Heart right ventricle (tissue), 16 donors: ENCODE results near the gene ENO3. TPM values are rescaled to one million over a fixed set of nuclear protein-coding genes. Genes with fewer than 3 reads are reported as not detected.

Source experiments
- ATAC-seq, 8 donors: fragments of 200-7000 bp; cut with Tn5 transposase; one replicate each; pipeline ENCODE4 v1.9.1; 2020; ENCODE audit warnings: mild to moderate bottlenecking in 8 of 8, moderate library complexity in 8 of 8, moderate number of reproducible peaks in 1 of 8
- DNase-seq, 2 donors: peaks; one replicate each; pipeline ENCODE4 v3.0.0-alpha.2; 2020
- H3K27ac ChIP-seq, 10 donors: fragments of 200-600 bp; sonication (generic) in 2 of 10; one replicate each; pipeline versions ENCODE4 v1.5.0 to v1.8.0; 2020 to 2022; ENCODE audit warnings: mild to moderate bottlenecking in 3 of 10
- H3K27me3 ChIP-seq, 7 donors: fragments of 200-600 bp; one replicate each; pipeline ENCODE4 v1.8.0; 2021 to 2022; ENCODE audit warnings: mild to moderate bottlenecking in 2 of 7
- H3K36me3 ChIP-seq, 9 donors: fragments of 200-600 bp; sonication (generic) in 1 of 9; one replicate each; pipeline versions ENCODE4 v1.5.0 to v1.8.0; 2020 to 2022; ENCODE audit warnings: mild to moderate bottlenecking in 2 of 9
- H3K4me1 ChIP-seq, 9 donors: fragments of 200-600 bp; sonication (generic) in 1 of 9; one replicate each; pipeline versions ENCODE4 v1.5.0 to v1.8.0; 2020 to 2022; ENCODE audit warnings: mild to moderate bottlenecking in 4 of 9
- H3K4me3 ChIP-seq, 10 donors: fragments of 200-600 bp; sonication (generic) in 2 of 10; one replicate each; pipeline versions ENCODE4 v1.5.0 to v1.8.0; 2020 to 2022; ENCODE audit warnings: mild to moderate bottlenecking in 7 of 10, moderate library complexity in 2 of 10
- H3K9me3 ChIP-seq, 11 donors: fragments of 200-600 bp in 10 of 11; sonication (generic) in 2 of 11; one replicate each; pipeline versions ENCODE4 v1.5.0 to v1.8.0; 2013 to 2022; ENCODE audit warnings: mild to moderate bottlenecking in 2 of 11, control low read depth in 1 of 11, moderate library complexity in 1 of 11
- WGBS, 2 donors: extraction: QIAGEN DNeasy Blood & Tissue Kit; methylation state at CpG; one replicate each; pipeline ENCODE4 v1.1.7; 2013; ENCODE audit warnings: inconsistent platforms in 1 of 2; 5-methylcytosine and 5-hydroxymethylcytosine counted together
- intact Hi-C, 10 donors: fragments of 100-400 bp; cut with DNase I; formaldehyde crosslinking; loops; one replicate each; pipeline versions ENCODE4 v1.11.1 to v1.14.2; 2022
- polyA plus RNA-seq, 2 donors: library from polyadenylated mRNA; stranded (reverse); fragments of 200-250 nt; gene quantifications; one replicate each; pipeline ENCODE4 v1.2.3, GENCODE V29; 2013
- total RNA-seq, 10 donors: library from RNA; stranded (reverse); fragmentation: NEBNext Ultra II Directional in 3 of 10; extraction: Animal tissue kit (Norgen Biotek cat#: 25700) in 3 of 10; gene quantifications; one replicate each; pipeline versions ENCODE4 v1.2.1 to v1.2.4, GENCODE V29; 2021 to 2023
- TF ChIP-seq, protein P1 (sequence below), 9 donors: fragments of 200-600 bp; sonication (generic) in 2 of 9; IDR thresholded peaks; one replicate each; pipeline versions ENCODE4 v1.5.0 to v1.8.0; 2021 to 2022; ENCODE audit warnings: antibody characterized with exemption in 9 of 9, mild to moderate bottlenecking in 5 of 9, moderate library complexity in 1 of 9
- donor health status: Arrhythmogenic right ventricular cardiomyopathy.
- donor health status: ischemic (EF 13 %, LVEDD 7.1; RV severe dilation, severe dysfunction).
- donor health status: healthy with polysubstance abuse.
- donor health status: DM: no; HTN: yes; CAD: no.
- donor health status: DM: no; HTN: no; CAD: no.
- donor health status: ischemic (EF 25% LVEDD 6.9; RV normal size, moderate dysfunction).
- donor health status: ischemic (EF 25% LVEDD 5.7; RV mildly dilated, moderate dysfunction).
- donor health status: healthy.
- donor health status: DM: yes; HTN: yes; CAD: no.
- donor health status: Ischemic cardiomyopathy.
- donor health status: ischemic (EF 35%, LVEDD 5.7; RV mildly dilated, moderate dysfunction).
- donor health status: nonischemic (EF 11% LVEDD 7.7; RV severe dilation, severe dysfunction).
- donor health status: DM: yes; HTN: yes; CAD: no.
- donor health status: PGD.
- donor health status: ischemic (EF 29% LVEDD 5.4; RV normal size, mild dysfunction).
- donor health status: nonischemic (EF 23%, LVEDD 6.1; RV moderate dilation, normal function).

ENO3 gene
- total and polyA plus RNA-seq, 12 donors: 143 to 1,668 (median 746) TPM

DNA sequence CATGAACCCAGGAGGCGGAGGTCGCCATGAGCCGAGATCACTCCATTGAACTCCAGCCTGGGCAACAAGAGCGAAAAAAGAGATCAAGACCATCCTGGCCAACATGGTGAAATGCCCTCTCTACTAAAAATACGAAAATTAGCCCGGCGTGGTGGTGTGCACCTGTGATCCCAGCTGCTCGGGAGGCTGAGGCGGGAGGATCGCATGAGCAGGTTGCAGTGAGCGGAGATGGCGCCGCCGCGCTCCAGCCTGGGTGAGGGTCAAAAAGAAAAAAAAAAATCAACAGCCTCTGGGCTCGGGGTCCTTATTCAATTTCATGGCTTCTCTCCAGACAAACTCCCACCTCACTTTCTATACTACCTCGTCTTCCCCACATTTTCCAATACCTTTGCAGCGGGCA is 22.0 kb upstream of the ENO3 start:
- Histone ChIP-seq H3K9me3 (no peaks in the 10 kb centered on the region), H3K4me1 (peaks cover 0 to 14% (median under 1%) of the 10 kb centered on the region in 9 donors), H3K4me3 (no peak overlapping the region), H3K27me3 (no peaks in the 10 kb centered on the region), H3K36me3 (no peaks in the 10 kb centered on the region), H3K27ac (no peak overlapping the region)
- WGBS, 2 donors: 96 to 97% methylated on average over 18 of the region's 18 CpGs
- intact Hi-C loops: no loop called here
- DNase-seq: no peak
- no peak for ATAC-seq
- TF ChIP-seq, protein P1, sequence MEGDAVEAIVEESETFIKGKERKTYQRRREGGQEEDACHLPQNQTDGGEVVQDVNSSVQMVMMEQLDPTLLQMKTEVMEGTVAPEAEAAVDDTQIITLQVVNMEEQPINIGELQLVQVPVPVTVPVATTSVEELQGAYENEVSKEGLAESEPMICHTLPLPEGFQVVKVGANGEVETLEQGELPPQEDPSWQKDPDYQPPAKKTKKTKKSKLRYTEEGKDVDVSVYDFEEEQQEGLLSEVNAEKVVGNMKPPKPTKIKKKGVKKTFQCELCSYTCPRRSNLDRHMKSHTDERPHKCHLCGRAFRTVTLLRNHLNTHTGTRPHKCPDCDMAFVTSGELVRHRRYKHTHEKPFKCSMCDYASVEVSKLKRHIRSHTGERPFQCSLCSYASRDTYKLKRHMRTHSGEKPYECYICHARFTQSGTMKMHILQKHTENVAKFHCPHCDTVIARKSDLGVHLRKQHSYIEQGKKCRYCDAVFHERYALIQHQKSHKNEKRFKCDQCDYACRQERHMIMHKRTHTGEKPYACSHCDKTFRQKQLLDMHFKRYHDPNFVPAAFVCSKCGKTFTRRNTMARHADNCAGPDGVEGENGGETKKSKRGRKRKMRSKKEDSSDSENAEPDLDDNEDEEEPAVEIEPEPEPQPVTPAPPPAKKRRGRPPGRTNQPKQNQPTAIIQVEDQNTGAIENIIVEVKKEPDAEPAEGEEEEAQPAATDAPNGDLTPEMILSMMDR (IDR thresholded peaks at IDR 0.05): no peak

DNA sequence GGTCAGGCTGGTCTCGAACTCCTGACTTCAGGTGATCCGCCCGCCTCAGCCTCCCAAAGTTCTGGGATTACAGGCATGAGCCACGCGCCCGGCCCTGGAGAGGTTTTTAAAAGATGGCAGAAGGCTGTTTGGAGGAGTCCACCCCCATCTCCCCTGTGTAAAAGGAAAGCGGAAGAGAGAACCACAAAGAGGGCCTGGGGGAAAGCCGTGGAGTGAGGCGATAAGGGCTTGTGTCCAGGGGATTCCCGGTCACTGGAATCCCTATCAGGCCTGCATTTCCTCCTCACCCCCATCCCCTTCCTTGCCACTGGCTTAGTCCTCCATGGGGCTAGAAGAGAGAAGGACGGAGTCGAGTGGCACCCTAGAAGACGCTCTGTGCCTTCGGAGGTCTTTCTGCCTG is 19.0 kb upstream of the ENO3 start, which contains the start of gene GP1BA:
Gene GP1BA, plus strand, starts transcription at position 315 of the 400 bp plus-strand sequence. CDS start 328 bp downstream, outside the sequence.
- TF ChIP-seq, protein P1 (IDR thresholded peaks at IDR 0.05): no peak
- Histone ChIP-seq H3K36me3 (peaks cover 0 to 18% (median 0%) of the 10 kb centered on the region in 9 donors), H3K9me3 (no peaks in the 10 kb centered on the region), H3K4me3 (no peak within 1 kb of the TSS), H3K4me1 (peaks cover 2 to 24% (median 8%) of the 10 kb centered on the region in 9 donors), H3K27ac (no peak within 1 kb of the TSS), H3K27me3 (no peaks in the 10 kb centered on the region)
- DNase-seq (no peak), ATAC-seq (peak in 1 of 8 donors; percentile 14)
- 56% methylated on average over 14 of the region's 14 CpGs for WGBS, 2 donors
- intact Hi-C loops: loop anchor here in 2 of 10 donors (10.0 kb wide), 1 partner anchor 53 kb away; the partner anchor contains the start of gene CAMTA2 (in 2 of the 2)

DNA sequence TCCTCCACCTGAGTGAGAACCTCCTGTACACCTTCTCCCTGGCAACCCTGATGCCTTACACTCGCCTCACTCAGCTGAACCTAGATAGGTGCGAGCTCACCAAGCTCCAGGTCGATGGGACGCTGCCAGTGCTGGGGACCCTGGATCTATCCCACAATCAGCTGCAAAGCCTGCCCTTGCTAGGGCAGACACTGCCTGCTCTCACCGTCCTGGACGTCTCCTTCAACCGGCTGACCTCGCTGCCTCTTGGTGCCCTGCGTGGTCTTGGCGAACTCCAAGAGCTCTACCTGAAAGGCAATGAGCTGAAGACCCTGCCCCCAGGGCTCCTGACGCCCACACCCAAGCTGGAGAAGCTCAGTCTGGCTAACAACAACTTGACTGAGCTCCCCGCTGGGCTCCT is 18.2 kb upstream of the ENO3 start:
- Histone ChIP-seq H3K27ac (no peak overlapping the region), H3K4me1 (peaks cover 2 to 29% (median 10%) of the 10 kb centered on the region in 9 donors), H3K36me3 (peaks cover 0 to 26% (median 6%) of the 10 kb centered on the region in 9 donors), H3K27me3 (no peaks in the 10 kb centered on the region), H3K4me3 (no peak overlapping the region), H3K9me3 (no peaks in the 10 kb centered on the region)
- intact Hi-C loops: loop anchor here in 2 of 10 donors (10.0 kb wide), 1 partner anchor 52 kb away; the partner anchor contains the start of gene CAMTA2 (in 2 of the 2)
- no peak for ATAC-seq
- TF ChIP-seq, protein P1 (IDR thresholded peaks at IDR 0.05): no peak
- WGBS, 2 donors: 89 to 95% methylated on average over 12 of the region's 12 CpGs
- DNase-seq: no peak

DNA sequence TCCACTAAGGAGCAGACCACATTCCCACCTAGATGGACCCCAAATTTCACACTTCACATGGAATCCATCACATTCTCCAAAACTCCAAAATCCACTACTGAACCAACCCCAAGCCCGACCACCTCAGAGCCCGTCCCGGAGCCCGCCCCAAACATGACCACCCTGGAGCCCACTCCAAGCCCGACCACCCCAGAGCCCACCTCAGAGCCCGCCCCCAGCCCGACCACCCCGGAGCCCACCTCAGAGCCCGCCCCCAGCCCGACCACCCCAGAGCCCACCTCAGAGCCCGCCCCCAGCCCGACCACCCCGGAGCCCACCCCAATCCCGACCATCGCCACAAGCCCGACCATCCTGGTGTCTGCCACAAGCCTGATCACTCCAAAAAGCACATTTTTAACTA is 17.3 kb upstream of the ENO3 start:
- Histone ChIP-seq H3K27ac (peak overlapping the region in 3 of 10 donors; percentile 21 to 65 (median 42)), H3K27me3 (no peaks in the 10 kb centered on the region), H3K4me3 (no peak overlapping the region), H3K4me1 (peaks cover 9 to 38% (median 18%) of the 10 kb centered on the region in 9 donors), H3K36me3 (peaks cover 0 to 35% (median 10%) of the 10 kb centered on the region in 9 donors), H3K9me3 (no peaks in the 10 kb centered on the region)
- ATAC-seq: no peak
- DNase-seq: no peak
- TF ChIP-seq, protein P1 (IDR thresholded peaks at IDR 0.05): no peak
- intact Hi-C loops: loop anchor here in 2 of 10 donors (10.0 kb wide), 1 partner anchor 51 kb away; the partner anchor contains the start of gene CAMTA2 (in 2 of the 2)
- WGBS, 2 donors: 86 to 94% methylated on average over 13 to 16 of the region's 16 CpGs
